Measurements from ENCODE around the gene MXD3.
"Not testable (repeated sequence)": the region's sequence is repeated elsewhere in the genome, so short reads cannot be mapped to it uniquely, and the experiment has no call there.

MXD3 gene, protein sequence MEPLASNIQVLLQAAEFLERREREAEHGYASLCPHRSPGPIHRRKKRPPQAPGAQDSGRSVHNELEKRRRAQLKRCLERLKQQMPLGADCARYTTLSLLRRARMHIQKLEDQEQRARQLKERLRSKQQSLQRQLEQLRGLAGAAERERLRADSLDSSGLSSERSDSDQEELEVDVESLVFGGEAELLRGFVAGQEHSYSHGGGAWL

DNA sequence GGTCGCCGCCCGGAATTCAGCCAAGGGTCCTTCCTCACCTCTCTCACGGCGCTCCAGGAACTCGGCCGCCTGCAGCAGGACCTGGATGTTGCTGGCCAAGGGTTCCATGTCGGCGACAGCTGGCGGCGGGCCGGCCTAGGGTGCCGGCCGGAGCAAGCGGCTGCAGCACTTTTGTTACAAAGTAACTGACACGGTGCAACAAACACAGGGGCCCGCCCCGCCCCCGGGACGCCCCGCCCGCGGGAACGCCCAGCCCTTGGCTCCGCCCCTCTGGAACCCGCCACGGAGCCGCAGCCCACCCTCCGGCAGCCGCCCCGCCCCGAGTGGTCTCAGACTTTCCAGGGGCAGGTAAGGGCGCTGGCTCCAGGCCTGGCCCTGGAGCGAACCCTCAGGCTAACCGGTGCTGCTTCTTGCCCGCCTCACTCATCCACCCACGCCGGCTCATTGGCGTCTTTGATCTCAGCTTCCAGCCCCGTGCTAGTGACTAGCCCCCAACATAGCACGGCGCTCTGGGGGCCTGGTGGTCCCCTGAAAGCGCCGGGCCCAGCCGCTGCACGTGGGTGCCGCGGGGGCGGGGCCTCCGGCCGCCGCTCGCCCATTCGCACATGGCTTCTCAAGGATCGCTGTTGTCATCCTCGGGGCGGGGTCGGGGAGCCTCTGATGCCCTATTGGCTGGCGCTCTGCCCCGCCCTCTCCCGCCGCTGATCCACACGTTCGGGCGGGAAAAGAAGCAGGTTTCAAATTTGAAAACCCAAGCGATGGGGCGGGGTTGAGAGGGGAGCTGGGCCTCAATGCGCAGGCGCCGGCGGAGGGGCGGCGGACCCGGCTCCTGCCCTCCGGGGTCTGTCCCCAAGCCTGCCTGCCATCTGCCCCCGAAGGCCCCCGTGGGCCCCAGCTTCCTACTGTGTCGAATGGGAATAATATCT lies at the start of gene MXD3:
Gene MXD3, minus strand, starts transcription at position 176 of the 926 bp plus-strand sequence. Its CDS starts 68 bp downstream, at position 108.
- peak; percentile 9 to 47 for DNase-seq

DNA sequence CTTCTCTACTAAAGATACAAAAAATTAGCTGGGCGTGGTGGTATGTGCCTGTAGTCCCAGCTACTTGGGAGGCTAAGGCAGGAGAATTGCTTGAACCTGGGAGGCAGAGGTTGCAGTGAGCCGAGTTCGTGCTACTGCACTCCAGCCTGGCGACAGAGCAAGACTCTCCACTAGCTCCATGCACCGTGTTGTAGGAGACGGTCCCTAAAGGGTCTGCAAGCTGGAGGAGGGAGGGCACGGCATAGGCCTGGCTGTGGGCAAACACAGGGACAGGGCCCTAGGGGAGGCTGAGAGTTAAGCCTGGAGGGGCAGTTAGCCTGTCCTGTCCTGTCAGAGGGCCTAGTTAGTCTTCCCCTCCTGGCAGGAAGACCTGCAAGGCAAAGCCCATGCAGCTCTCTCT lies 49.0 kb upstream of the MXD3 start:
- not testable (repeated sequence) for DNase-seq

DNA sequence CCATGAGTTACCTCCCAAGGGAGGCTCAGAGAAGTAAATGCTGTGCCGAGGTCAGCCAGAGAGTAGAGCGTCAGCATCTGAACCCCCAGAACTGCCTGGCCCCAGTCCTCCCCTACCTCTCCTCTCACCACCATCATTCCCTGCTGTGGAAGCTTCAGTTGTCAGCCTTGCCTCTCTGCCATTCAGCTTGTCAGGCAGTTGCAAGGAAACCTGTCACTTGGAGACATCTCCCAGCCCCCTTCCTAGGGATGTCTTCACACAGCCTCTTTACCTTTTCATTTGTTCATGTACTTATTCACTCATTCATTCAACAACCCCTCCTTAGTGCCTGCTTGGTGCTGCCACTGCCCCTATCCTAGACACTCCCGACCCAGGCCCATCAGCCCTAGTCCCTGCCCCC lies 48.2 kb upstream of the MXD3 start:
- DNase-seq: no peak

DNA sequence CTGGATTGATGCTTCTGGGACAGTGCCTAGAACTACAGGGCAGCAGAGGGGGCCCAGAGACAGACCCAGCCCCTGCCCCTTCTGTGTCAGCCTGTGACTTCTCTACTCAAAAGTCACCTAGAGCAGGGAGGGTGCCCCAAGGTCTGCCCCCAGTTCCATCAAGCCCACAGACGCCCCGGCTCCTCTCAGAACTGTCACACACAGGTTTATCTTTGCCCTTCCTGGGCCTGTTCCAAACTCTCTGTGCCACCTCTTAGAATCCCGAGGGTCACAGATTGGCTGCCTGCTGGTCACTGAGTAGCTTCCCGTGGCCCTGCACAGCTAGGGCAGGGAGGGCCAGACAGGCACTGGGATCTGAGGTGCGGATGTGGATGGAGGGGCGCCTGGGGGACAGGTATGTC lies 47.8 kb upstream of the MXD3 start:
- DNase-seq: no peak

DNA sequence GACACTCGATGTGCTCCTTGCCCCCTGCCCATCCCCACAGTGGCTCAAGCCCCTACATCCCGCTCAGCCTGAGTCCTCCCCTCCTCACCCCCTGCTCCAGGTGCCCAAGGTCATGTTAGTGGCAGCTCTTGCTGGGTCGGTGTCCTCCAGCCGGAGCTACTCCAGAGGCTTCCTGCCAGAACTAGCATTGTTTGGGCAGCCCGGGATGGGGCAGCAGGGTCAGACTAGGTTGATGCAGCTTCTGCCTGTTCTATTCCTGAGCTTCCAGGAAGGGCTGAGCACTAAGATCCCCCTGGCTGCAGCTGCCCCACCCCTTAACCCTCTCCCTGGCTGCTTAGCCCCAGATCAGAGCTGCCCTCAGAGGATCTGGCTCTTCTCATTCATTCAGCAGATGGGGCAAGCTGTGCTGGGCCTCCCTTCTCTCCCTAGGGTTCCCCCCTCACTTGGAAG lies 46.7 kb upstream of the MXD3 start:
- DNase-seq: no peak

DNA sequence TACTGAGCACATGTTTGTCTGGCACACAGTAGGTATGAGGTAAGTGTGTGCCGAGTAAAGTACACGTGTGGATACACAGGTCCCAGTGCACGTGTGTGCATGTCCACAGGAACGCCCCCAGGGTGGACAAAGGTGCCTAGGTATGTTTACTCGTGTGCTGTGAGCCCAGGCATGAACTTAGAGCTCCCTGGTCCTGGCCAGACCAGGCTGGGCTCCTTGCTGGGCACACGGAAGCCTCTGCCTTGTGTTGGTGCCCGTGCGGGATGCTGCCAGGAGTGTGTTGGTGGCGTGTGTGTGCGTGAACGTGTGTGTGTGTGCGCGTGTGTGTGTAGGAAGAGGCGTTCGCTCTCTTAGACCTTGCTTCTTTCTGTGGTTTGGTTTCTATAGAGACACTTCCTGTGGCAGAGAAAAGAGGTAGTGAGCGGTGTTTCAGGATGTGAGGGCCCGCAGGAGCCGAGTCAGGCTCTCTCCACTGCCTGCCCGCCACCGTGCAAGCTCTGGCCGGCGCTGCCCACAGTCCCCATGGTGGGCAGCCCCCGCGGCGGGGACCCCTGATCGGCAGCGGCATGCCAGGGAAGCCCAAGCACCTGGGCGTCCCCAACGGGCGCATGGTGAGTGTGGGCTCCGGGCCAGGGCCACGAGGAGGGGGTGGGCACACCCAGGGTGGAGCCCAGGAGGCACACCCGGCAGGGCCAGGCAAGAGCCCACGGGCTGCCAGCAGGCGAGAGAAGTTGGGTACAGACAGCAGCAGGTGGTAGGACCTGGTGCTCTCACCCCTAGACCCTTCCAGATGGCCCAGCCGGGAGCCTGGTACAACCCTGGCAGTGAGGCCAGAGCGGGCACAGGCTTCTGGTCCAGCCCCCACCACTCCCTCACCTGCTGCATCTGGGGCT lies 46.0 kb upstream of the MXD3 start, which contains the start of gene RGS14:
Gene RGS14, plus strand, starts transcription at position 466 of the 893 bp plus-strand sequence. Its CDS starts 101 bp downstream, at position 567.
- DNase-seq: no peak

DNA sequence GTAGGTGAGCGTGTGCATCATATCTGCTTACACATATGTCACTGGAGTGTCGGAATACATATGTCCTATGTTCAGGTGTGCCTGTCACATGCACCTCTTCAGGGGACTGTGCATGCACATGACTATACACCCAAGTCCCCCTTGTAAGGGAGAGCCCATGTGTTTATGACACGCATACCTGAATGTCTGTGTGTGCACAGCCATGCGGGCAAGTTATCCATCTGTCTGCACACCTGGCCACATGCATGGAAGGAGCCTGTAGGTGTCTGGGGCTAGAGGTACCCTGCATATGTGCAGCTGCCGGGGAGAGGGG lies 45.4 kb upstream of the MXD3 start:
- DNase-seq: no peak

DNA sequence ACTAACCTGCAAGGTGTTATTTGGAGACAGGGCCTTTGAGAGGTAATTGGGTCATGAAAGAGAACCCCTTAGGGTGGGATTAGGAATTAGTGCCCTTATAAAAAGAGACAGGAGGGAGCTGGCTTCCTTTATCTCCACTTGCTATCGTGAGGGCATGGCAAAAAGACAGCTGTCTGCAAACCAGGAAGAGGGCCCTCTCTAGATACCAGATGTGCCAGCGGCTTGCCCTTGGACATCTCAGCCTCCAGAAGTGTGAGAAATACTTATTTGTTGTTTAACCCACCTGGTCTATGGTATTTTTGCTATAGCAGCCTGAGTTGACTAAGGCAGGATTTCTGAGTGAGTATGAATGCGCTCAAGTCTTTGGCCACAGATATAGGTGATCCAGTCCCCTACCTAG lies 45.0 kb upstream of the MXD3 start:
- DNase-seq: no peak

DNA sequence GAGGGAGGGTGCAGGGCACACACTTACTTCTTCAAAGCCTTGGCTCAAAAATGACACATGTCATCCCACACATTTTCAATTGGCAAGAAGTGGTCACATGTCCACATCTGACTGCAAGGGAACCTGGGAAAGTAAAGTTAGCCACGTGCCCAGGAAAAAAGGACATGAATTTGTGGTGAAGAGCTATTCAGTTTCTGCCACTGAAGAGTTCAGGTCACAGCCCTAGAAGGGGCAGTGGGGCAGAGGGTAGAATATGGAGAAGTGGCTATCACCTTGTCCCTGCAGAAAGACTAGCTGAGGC lies 44.1 kb upstream of the MXD3 start:
- DNase-seq: no peak

DNA sequence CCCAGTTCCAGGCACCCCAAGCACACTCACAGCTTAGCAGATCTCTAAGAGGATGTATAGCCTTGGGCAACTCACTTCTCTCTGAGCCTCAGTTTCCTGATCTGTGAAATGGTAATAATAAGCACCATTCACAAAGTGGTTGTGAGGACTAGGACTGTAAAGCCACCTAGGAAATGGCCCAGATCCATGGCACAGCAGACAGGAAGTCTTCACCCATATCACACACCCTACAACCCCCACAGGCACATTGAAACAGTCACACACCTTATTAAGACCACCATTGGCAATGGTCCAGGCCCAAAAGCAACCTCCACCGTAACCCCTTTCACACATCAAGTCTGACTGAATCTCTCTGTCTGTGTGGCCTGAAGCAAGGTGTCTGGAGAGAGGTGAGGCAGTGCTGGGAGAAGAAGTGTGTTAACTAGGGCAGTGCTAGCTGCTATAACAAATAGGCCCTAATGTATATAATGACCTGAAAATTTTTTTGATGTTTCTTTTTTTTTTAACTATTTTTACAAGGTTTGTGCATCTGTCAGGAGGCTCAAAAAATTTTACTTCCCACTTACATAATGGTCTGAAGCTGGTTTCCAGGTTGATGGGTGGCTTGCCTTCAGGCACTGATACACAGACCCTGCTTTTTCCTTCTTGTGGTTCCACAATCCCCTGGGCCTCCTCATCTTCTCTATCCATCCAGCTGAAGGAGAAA lies 43.6 kb upstream of the MXD3 start:
- no peak for DNase-seq

DNA sequence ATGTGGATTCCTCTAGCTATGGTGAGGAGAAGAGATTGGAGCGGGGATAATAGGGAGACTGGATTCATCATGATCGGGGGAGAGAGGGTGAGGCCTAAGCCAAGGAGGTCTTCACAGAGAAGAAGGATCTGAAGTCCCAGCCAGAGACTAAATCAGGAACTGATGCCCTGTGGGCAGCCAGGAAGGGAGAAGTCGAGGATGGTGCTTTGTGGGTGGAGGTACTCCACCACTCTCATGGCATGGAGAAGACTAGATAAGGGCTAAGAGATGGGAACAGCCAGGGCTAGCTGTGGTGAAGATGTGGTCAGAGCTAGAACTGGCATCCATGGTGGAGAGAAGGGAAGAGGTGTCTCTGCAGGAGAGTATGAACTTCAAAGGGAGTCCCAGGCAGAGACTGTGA lies 43.0 kb upstream of the MXD3 start:
- DNase-seq: no peak

DNA sequence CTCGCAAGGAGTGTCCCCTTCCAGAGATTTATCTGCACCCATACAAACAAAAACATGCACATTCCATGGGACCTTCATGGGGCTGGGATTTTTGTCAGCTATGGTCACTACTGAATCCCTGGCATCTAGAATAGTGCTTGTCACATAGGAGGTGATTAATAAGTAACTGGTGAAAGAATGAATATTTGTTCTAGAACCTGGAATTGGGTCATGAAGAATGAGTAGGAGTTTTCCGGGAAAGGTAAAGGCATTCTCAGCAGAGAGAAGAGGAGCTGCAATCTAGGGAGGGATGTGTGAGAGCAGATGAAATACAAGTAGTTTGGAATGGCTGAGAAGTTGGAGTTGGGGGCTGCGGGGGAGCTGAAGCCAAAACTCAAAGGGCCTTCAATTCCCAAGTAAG lies 42.6 kb upstream of the MXD3 start:
- DNase-seq: no peak

DNA sequence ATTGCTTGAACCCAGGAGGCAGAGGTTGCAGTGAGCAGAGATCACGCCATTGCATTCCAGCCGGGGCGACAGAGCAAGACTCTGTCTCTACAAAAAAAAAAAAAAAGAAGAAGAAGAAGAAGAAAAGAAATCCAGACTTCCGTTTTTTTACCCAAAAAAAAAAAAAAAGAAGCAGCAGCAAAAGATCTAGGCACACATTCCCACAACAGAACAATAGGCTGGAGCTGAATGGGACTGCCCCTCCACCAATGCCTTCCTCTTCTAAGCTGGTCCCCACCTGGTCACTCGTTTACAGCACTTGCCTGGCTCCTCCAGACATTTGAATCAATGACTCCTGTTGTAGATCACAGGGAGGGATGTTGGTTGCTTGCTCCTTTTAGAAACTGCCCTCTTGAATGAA lies 41.4 kb upstream of the MXD3 start:
- no peak for DNase-seq

DNA sequence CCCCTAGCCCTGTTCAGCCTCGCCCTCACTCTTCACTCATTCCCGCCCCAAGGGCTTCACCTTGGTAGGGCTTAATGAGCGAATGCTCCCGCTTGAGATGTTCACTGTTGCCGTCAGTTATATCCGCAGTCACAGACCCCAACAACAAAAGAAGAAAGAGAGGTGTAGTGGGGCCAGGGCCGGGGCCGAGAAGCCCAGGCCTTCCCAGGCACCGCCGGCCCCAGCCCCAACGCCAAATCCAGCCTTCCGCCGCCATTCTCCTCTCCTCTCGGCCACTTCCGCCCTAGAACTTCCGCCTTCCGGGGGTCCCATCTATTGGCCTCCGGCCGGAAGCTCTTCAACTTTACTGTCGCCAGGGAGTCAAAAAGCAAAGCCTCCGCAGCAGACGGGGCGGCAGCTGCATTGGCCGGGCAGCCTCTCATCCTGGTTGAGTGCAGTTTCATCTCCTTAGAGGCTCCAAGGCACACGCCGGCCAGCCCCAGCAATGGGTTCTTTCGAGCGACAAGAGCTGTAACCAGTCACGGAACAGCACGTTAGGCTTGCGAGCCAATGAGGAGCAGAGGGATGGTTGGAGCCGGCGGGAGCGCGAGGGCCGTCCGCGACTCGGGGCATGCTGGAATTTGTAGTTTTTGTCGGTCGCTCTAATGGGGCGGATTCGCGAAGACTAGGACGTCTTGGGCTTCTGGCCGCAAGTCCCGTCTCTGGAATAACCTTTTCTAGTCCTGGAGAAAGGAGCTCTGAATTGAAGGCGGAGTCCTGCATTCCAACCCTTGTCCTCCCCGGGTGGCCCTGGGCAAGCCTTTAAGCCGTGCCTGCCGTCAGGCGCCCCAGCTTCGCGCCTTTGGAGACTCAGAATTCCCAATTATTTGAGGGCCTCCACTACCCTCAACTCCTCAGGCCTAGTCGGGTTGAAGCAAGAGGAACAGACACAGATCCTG lies 40.0 kb upstream of the MXD3 start, which contains the start of gene LMAN2:
Gene LMAN2, minus strand, starts transcription at position 277 of the 938 bp plus-strand sequence. Its CDS starts 21 bp downstream, at position 256.
- DNase-seq: peak; percentile 80 to 81

DNA sequence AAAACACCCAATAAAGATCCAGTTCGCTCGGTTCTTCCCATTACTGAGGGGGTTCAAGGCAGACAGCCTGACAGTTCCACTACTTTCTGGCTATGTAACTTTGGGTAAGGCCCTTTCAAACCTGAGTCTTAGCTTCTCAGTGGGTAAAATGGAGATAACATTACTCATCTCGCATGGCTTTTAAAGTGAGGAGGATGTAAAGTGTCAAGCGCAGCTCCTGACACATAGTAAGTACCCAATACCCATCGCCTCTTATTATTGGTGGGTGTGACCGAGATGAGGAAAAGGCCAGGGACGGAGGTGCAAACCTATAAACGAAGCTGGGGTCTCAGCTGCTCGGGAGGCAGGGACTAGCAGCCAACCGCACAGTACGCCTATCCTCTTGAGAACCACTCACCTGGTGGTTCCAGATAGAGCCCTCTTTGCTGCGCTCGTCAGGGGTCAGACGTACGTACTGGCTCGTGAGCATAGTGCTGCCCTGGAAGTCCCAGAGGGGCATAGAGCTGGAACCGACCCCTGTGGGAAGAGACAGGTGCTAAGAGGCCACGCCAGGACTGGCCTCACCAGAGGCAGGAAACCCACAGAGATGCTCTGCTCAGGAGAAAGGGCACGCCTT lies 39.2 kb upstream of the MXD3 start:
- no peak for DNase-seq

DNA sequence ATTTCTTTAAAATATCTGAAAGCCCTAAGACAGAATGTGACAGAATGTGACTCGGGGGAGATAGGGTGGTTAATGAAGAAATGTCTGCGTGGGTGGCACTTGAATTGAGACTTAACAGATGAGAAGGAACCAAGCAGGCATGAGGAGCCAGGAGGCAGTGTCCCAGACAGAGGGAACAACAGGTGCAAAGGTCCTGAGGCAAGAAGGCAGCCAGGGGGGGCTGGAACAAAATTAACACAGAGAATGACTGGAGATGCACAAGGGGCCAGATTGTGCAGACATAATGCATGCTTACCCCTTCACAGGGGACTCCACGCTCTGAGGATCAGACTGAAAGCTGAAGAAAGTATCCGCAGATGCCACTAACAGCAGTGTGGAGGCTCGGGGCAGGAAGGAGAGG lies 38.1 kb upstream of the MXD3 start:
- no peak for DNase-seq

DNA sequence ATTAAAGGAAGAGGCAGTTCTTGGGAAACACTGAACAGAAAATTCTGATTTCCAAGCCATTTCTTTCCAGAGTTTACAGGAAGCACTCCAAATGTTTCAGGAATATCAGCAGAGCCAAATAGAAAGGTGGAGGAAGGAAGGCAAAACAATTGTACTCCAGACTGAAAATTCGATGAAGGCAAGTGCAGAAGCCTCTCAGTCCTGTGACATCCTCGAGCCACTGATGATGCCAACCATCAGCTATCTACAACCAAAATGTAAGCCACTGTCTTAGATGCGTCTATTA lies 37.6 kb upstream of the MXD3 start:
- DNase-seq: no peak

DNA sequence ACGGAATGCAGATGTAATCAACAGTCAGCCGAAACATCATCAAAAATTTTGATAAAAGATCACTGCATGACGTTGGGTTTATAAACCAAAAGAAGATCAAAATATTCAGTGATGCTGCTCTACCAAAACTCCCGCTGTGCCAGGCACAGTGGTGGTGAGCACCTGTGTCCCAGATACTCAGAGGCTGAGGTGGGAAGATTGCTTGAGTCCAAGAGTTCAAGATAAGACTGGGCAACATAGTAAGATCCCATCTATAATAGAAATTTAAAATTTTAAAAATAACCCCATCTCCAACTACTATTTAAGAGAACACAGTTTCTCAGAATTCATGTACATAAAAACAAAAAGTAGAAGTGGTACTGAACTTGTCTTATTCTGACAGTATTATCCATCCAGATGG lies 36.0 kb upstream of the MXD3 start:
- no peak for DNase-seq

DNA sequence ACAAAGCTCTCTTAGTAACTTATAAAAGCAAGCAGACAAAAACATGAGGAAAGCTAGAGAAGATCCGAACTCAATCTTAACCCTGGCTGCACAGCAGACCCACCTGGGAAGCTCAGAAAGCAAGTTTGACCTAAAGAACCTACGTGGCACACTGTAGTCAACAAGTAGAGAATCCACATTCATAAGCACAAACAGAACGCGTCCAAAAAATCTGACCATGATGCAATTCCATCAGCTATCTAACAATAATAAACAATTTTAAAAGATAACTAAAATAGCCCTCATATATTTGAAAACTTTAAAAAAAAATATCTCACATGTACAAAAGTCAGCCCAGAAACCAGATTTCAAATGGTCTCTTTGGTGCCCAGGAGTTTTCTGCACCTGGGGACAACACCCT lies 35.1 kb upstream of the MXD3 start:
- no peak for DNase-seq

DNA sequence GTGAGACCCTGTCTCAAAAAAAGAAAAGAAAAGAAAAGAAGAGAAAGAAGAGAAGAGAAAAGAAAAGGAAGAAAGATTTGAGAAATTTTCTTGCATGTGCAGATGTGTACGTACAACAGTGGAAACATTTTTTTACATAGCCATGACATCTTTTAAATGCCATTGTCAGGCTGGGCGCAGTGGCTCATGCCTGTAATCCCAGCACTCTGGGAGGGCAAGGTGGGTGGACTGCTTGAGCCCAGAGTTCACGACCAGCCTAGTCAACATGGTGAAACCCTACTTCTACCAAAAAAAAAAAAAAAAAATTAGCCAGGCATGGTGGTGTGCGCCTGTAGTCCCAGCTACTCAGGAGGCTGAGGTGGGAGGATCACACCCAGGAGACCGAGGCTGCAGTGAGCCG lies 33.2 kb upstream of the MXD3 start:
- no peak for DNase-seq

DNA sequence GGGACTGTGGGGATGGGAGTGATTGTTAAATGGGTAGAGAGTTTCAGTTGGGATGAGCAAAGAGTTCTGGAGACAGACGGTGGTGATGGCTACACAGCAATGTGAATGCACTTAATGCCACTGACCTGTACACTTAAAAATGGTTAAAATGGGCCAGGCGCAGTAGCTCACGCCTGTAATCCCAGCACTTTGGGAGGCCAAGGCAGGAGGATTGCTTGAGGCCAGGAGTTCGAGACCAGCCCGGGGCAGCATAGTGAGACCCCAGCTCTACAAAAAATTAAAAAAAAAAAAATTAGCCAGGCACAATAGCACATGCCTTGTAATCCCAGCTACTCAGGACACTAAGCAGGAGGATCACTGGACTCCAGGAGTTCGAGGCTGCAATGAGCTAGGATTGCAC lies 32.1 kb upstream of the MXD3 start:
- no peak for DNase-seq

Data from cerebellar nuclear complex (tissue), 1 donor.